HG02884 (cell line): ENCODE results near the gene MLXIPL.
"Not testable (repeated sequence)": the region's sequence is repeated elsewhere in the genome, so short reads cannot be mapped to it uniquely, and the experiment has no call there.

Experiments used
- ATAC-seq: cut with Tn5 transposase; IDR thresholded peaks from one replicate; pipeline ENCODE4 v1.9.1; 2021; ENCODE audit warnings: mild to moderate bottlenecking, moderate library complexity; ENCODE audit not compliant: unreplicated experiment

MLXIPL gene

GRCh38 chr7:73614937-73615336, 9.4 kb downstream of the MLXIPL start:
- ATAC-seq, result not testable (repeated sequence)

GRCh38 chr7:73613954-73614735, 10.2 kb downstream of the MLXIPL start:
- ATAC-seq, result no peak

- no peak for ATAC-seq
Observed at GRCh38 chr7:73612598-73613269, 11.6 kb downstream of the MLXIPL start.

GRCh38 chr7:73611017-73611555, 13.2 kb downstream of the MLXIPL start:
- no peak for ATAC-seq

GRCh38 chr7:73610105-73610504, 14.2 kb downstream of the MLXIPL start:
- ATAC-seq, result no peak

GRCh38 chr7:73607692-73607983, 16.7 kb downstream of the MLXIPL start:
- ATAC-seq, result not testable (repeated sequence)

GRCh38 chr7:73606801-73607691, 17.3 kb downstream of the MLXIPL start:
- no peak for ATAC-seq

- ATAC-seq, result no peak
Observed at GRCh38 chr7:73605601-73606220, 18.6 kb downstream of the MLXIPL start.

GRCh38 chr7:73602721-73603651, 21.3 kb downstream of the MLXIPL start:
- ATAC-seq, result no peak

- ATAC-seq, result no peak
Observed at GRCh38 chr7:73599916-73600315, 24.4 kb downstream of the MLXIPL start.

- ATAC-seq, result no peak
Observed at GRCh38 chr7:73599151-73599882, 25.0 kb downstream of the MLXIPL start.

- no peak for ATAC-seq
Observed at GRCh38 chr7:73597978-73598782, 26.1 kb downstream of the MLXIPL start.

- no peak for ATAC-seq
Observed at GRCh38 chr7:73596191-73597065, 27.9 kb downstream of the MLXIPL start.

GRCh38 chr7:73595358-73595757, 29.0 kb downstream of the MLXIPL start:
- ATAC-seq, result no peak

GRCh38 chr7:73593207-73594045, 30.9 kb downstream of the MLXIPL start:
- ATAC-seq, result no peak

GRCh38 chr7:73586911-73587310, 37.4 kb downstream of the MLXIPL start:
- no peak for ATAC-seq
